ENCODE data around the gene ETFBKMT. TPM values are rescaled to one million over a fixed set of nuclear protein-coding genes. Genes with fewer than 3 reads are reported as not detected.
"Not testable (repeated sequence)": the region's sequence is repeated elsewhere in the genome, so short reads cannot be mapped to it uniquely, and the experiment has no call there.

Gene ETFBKMT
- polyA plus RNA-seq, 3 donors = 0.67 to 2.2 (median 1.5) TPM

- no peak overlapping the region for H3K4me3 Mint-ChIP-seq
- Histone ChIP-seq H3K36me3 (replicated peaks in 1 of 2; ENCODE audit: control insufficient read depth in 1 of 2, insufficient read depth in 2 of 2, low read length in 2 of 2) (peaks cover 0 to 5% of the 10 kb centered on the region in 2 donors), H3K27ac (ENCODE audit: low read depth in 1 of 2, low read length in 2 of 2) (no peak overlapping the region), H3K27me3 (ENCODE audit: control insufficient read depth in 2 of 2, insufficient read depth in 2 of 2, low read length in 2 of 2) (no peaks in the 10 kb centered on the region), H2AFZ (ENCODE audit: insufficient read depth, low read depth, low read length, poor library complexity, severe bottlenecking) (no peak overlapping the region), H3K9me3 (replicated peaks in 1 of 2; ENCODE audit: control insufficient read depth in 1 of 2, insufficient read depth in 1 of 2, low read length in 2 of 2) (peaks cover 16 to 23% of the 10 kb centered on the region in 2 donors), H3K4me2 (replicated peaks; ENCODE audit: extremely low read depth, low read length, poor library complexity, severe bottlenecking) (no peak overlapping the region), H3K79me2 (ENCODE audit: insufficient read depth, low read length) (no peaks in the 10 kb centered on the region), H3K9ac (ENCODE audit: insufficient read depth, low read length, poor library complexity, severe bottlenecking) (no peak overlapping the region), H3K4me1 (ENCODE audit: control insufficient read depth in 1 of 2, insufficient read depth in 2 of 2, low read length in 2 of 2) (no peaks in the 10 kb centered on the region), H3K4me3 (replicated peaks in 1 of 3; ENCODE audit: low read depth in 2 of 3, low read length in 3 of 3) (no peak overlapping the region), H4K20me1 (ENCODE audit: insufficient read depth, low read length) (no peaks in the 10 kb centered on the region)
- no peaks in the 10 kb centered on the region for H3K4me1 Mint-ChIP-seq
- no peak for DNase-seq
- H3K36me3 Mint-ChIP-seq = peaks cover 9 to 24% of the 10 kb centered on the region in 2 donors
- peaks cover 12 to 32% (median 26%) of the 10 kb centered on the region in 7 donors for H3K9me3 Mint-ChIP-seq
- no peak overlapping the region for H3K27ac Mint-ChIP-seq
- intact Hi-C loops (cut with micrococcal nuclease) = no loop called here
- TF ChIP-seq CTCF (IDR thresholded peaks at IDR 0.05) = no peak
- H3K27me3 Mint-ChIP-seq (ENCODE audit: low read depth in 3 of 3) = peaks cover 0 to 2% (median under 1%) of the 10 kb centered on the region in 3 donors
Observed at GRCh38 chr12:31669020-31669419, 9.5 kb downstream of the ETFBKMT start.

DNA sequence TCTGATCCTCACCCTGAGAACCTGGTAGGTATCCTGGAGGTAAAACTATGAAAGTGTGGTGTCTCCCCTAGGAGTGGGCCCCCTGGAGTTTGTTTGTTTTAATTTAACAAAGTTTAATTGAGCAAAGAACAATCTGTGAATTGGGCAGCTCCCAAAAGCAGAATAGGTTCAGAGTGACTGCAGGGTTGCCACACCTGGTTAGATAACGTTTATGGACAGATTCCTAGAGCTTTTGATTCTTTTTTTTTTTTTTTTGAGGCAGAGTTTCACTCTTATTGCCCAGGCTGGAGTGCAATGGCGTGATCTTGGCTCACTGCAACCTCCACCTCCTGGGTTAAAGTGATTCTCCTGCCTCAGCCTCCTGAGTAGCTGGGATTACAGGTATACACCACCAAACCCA, 10.1 kb downstream of the ETFBKMT start:
- H3K27me3 ChIP-seq (ENCODE audit: control insufficient read depth in 2 of 2, insufficient read depth in 2 of 2, low read length in 2 of 2); H3K4me1 Mint-ChIP-seq; H2AFZ ChIP-seq (ENCODE audit: insufficient read depth, low read depth, low read length, poor library complexity, severe bottlenecking); H3K4me3 ChIP-seq (replicated peaks in 1 of 3; ENCODE audit: low read depth in 2 of 3, low read length in 3 of 3); H3K36me3 ChIP-seq (replicated peaks in 1 of 2; ENCODE audit: control insufficient read depth in 1 of 2, insufficient read depth in 2 of 2, low read length in 2 of 2); H3K27ac ChIP-seq (ENCODE audit: low read depth in 1 of 2, low read length in 2 of 2); H3K4me1 ChIP-seq (ENCODE audit: control insufficient read depth in 1 of 2, insufficient read depth in 2 of 2, low read length in 2 of 2); H3K27me3 Mint-ChIP-seq (ENCODE audit: low read depth in 3 of 3); H3K4me2 ChIP-seq (replicated peaks; ENCODE audit: extremely low read depth, low read length, poor library complexity, severe bottlenecking); H3K79me2 ChIP-seq (ENCODE audit: insufficient read depth, low read length); H4K20me1 ChIP-seq (ENCODE audit: insufficient read depth, low read length); H3K9ac ChIP-seq (ENCODE audit: insufficient read depth, low read length, poor library complexity, severe bottlenecking); intact Hi-C loops (cut with micrococcal nuclease); DNase-seq; H3K27ac Mint-ChIP-seq; H3K4me3 Mint-ChIP-seq: not testable (repeated sequence)
- H3K36me3 Mint-ChIP-seq = peaks cover 9 to 26% of the 10 kb centered on the region in 2 donors
- WGBS (ENCODE audit: insufficient coverage) = 100% methylated on average over 1 of the region's 2 CpGs
- H3K9me3 Mint-ChIP-seq = peaks cover 12 to 32% (median 26%) of the 10 kb centered on the region in 7 donors
- peaks cover 16 to 23% of the 10 kb centered on the region in 2 donors for H3K9me3 ChIP-seq (replicated peaks in 1 of 2; ENCODE audit: control insufficient read depth in 1 of 2, insufficient read depth in 1 of 2, low read length in 2 of 2)

Measured in CD14-positive monocyte (primary cell).